ENCODE data around the gene CDK2.

Gene CDK2

GRCh38 chr12:55955344-55955743 lies 11.3 kb upstream of the CDK2 start:
- POLR2A ChIA-PET = interaction anchor here (1.6 kb wide), 1 partner anchor 19 kb away, joined by 7 read pairs; the partner anchor contains the start of gene RAB5B
- TF ChIP-seq HDGF (IDR thresholded peaks at IDR 0.05; ENCODE audit: borderline replicate concordance) (no peak), CTBP1 (IDR thresholded peaks at IDR 0.05; ENCODE audit: borderline replicate concordance) (no peak), BHLHE40 (IDR thresholded peaks at IDR 0.05; ENCODE audit: borderline replicate concordance) (no peak), SP1 (IDR thresholded peaks at IDR 0.05) (no peak), SUZ12 (IDR thresholded peaks at IDR 0.05) (no peak), ZNF384 (IDR thresholded peaks at IDR 0.05) (no peak)
- CTCF ChIA-PET = interaction anchor here (0.7 kb wide), 1 partner anchor 19 kb away, joined by 3 read pairs; no protein-coding TSS in a partner anchor
- no peak for DNase-seq (ENCODE audit: extremely low spot score)

DNA sequence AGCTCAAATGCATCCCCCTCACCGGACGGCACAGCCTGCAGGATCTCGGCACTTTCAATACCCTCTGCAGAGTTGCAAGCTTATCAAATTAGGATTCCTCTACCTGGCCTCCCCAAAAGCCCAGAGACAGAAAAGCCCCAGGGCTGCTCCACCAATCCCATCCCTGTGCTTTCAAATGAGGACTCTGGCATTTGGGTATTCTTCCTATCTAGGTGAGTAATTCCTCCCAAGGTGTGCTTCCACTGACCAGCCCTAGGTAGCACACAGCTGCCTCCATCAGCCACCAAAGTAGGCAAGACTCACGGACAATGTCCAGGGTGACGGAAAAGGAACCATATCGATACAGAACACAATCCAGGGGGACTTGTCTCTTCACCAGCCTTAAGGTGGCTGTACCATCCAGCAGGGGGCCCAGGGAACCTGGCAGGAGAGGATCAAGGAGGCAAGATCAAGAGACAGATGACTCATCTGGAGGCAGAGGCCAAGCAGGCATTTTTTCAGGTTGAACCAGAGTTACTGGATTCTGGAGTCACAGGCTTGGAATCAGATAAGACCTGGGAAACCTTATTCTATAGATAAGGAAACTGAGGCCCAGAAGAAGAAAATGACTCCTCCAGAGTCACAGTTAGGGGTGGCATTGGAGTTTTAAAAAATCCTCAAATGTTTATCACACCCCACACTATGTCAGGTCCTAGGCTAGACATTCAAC lies 10.7 kb upstream of the CDK2 start:
- TF ChIP-seq ELF4 (IDR thresholded peaks at IDR 0.05) (no peak), LEF1 (IDR thresholded peaks at IDR 0.05; ENCODE audit: borderline replicate concordance) (no peak), CTBP1 (IDR thresholded peaks at IDR 0.05; ENCODE audit: borderline replicate concordance) (no peak), SUZ12 (IDR thresholded peaks at IDR 0.05) (no peak), FOXK2 (IDR thresholded peaks at IDR 0.05) (no peak), FOXA1 (IDR thresholded peaks at IDR 0.05) (no peak)
- TF ChIP-seq, protein P1, sequence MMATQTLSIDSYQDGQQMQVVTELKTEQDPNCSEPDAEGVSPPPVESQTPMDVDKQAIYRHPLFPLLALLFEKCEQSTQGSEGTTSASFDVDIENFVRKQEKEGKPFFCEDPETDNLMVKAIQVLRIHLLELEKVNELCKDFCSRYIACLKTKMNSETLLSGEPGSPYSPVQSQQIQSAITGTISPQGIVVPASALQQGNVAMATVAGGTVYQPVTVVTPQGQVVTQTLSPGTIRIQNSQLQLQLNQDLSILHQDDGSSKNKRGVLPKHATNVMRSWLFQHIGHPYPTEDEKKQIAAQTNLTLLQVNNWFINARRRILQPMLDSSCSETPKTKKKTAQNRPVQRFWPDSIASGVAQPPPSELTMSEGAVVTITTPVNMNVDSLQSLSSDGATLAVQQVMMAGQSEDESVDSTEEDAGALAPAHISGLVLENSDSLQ (IDR thresholded peaks at IDR 0.05) = no peak
- ChIA-PET CTCF (interaction anchor here (1.0 kb wide), 1 partner anchor 13 kb away, joined by 3 read pairs; no protein-coding TSS in a partner anchor), POLR2A (interaction anchor here (0.9 to 1.6 kb wide), 2 partner anchors 13 to 18 kb away, joined by 3 to 7 read pairs; partner anchors contain the start of gene RAB5B)
- no peak for DNase-seq (ENCODE audit: extremely low spot score)

- no peak for DNase-seq (ENCODE audit: extremely low spot score)
- TF ChIP-seq FOXA1 (IDR thresholded peaks at IDR 0.05) (no peak), TARDBP (IDR thresholded peaks at IDR 0.05) (no peak), LEF1 (IDR thresholded peaks at IDR 0.05; ENCODE audit: borderline replicate concordance) (no peak), L3MBTL2 (conservative IDR thresholded peaks at IDR 0.05) (no peak), SP1 (IDR thresholded peaks at IDR 0.05) (no peak), BHLHE40 (IDR thresholded peaks at IDR 0.05; ENCODE audit: borderline replicate concordance) (no peak), CTBP1 (IDR thresholded peaks at IDR 0.05; ENCODE audit: borderline replicate concordance) (no peak), SUZ12 (IDR thresholded peaks at IDR 0.05) (no peak), ZNF384 (IDR thresholded peaks at IDR 0.05) (no peak), ARNT (IDR thresholded peaks at IDR 0.05) (no peak), FOXM1 (IDR thresholded peaks at IDR 0.05; ENCODE audit: borderline replicate concordance) (no peak), ELF4 (IDR thresholded peaks at IDR 0.05) (no peak)
- CTCF ChIA-PET = interaction anchor here (1.0 kb wide), 1 partner anchor 11 kb away, joined by 3 read pairs; no protein-coding TSS in a partner anchor
- POLR2A ChIA-PET = interaction anchor here (0.9 kb wide), 1 partner anchor 11 kb away, joined by 3 read pairs; no protein-coding TSS in a partner anchor
Observed at GRCh38 chr12:55957106-55957859, 9.3 kb upstream of the CDK2 start.

DNA sequence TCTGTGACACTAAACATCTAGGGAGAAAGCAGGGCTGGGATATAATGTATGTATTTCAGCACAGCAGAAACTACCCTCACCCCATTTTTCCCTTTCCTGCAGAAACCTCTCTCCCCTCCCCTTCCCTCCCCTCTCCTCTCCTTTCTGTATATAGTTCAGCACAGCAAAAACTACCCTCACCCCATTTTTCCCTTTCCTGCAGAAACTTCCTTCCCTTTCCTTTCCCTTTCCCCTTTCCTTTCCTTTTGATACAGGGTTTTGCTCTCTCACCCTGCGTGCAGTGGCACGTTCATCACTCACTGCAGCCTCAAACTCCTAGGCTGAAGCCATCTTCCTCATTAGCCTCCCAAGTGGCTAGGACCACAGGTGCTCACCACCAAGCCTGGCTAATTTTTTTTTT lies 2.9 kb upstream of the CDK2 start:
- TF ChIP-seq TARDBP (IDR thresholded peaks at IDR 0.05) (no peak), SP1 (IDR thresholded peaks at IDR 0.05) (no peak), CTBP1 (IDR thresholded peaks at IDR 0.05; ENCODE audit: borderline replicate concordance) (no peak), ZNF384 (IDR thresholded peaks at IDR 0.05) (no peak), ELF4 (IDR thresholded peaks at IDR 0.05) (no peak), SUZ12 (IDR thresholded peaks at IDR 0.05) (no peak), LEF1 (IDR thresholded peaks at IDR 0.05; ENCODE audit: borderline replicate concordance) (no peak), HDGF (IDR thresholded peaks at IDR 0.05; ENCODE audit: borderline replicate concordance) (no peak), L3MBTL2 (conservative IDR thresholded peaks at IDR 0.05) (no peak), FOXA1 (IDR thresholded peaks at IDR 0.05) (no peak), FOXK2 (IDR thresholded peaks at IDR 0.05) (no peak)
- CTCF ChIA-PET = no interaction called here
- POLR2A ChIA-PET = no interaction called here
- no peak for DNase-seq (ENCODE audit: extremely low spot score)

DNA sequence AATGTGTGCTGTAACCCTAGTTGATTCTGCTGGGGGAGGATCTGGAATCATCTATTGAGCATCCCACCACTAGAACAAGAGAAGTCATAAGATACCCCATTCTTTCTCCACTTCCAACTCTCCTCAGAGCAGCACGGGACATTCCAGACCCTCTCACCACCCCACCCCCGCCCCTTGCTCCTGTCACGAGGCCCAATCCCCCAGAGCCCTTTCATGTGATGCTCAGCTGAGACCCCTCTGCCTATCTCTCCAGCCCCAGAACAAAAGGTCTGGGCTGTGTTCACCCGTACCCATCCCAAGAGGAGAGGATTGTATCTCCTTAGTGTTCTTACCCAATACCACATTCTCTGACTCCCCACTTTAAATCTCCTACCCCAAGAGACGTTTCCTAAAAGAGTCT lies 1.4 kb upstream of the CDK2 start:
- ChIA-PET POLR2A (interaction anchor here (1.1 kb wide), 1 partner anchor 9 kb away, joined by 3 read pairs; the partner anchor contains the start of gene RAB5B), CTCF (no interaction called here)
- TF ChIP-seq FOXM1 (IDR thresholded peaks at IDR 0.05; ENCODE audit: borderline replicate concordance) (no peak), ARNT (IDR thresholded peaks at IDR 0.05) (no peak), HDGF (IDR thresholded peaks at IDR 0.05; ENCODE audit: borderline replicate concordance) (no peak), CTBP1 (IDR thresholded peaks at IDR 0.05; ENCODE audit: borderline replicate concordance) (no peak), SUZ12 (IDR thresholded peaks at IDR 0.05) (no peak), FOXA1 (IDR thresholded peaks at IDR 0.05) (no peak), ZNF384 (IDR thresholded peaks at IDR 0.05) (no peak), L3MBTL2 (conservative IDR thresholded peaks at IDR 0.05) (no peak), FOXK2 (IDR thresholded peaks at IDR 0.05) (no peak), SP1 (IDR thresholded peaks at IDR 0.05) (no peak), TARDBP (IDR thresholded peaks at IDR 0.05) (no peak), BHLHE40 (IDR thresholded peaks at IDR 0.05; ENCODE audit: borderline replicate concordance) (no peak), LEF1 (IDR thresholded peaks at IDR 0.05; ENCODE audit: borderline replicate concordance) (no peak), NFRKB (IDR thresholded peaks at IDR 0.05) (no peak), ELF4 (IDR thresholded peaks at IDR 0.05) (no peak)
- TF ChIP-seq, protein P1 (IDR thresholded peaks at IDR 0.05) = no peak
- no peak for DNase-seq (ENCODE audit: extremely low spot score)

DNA sequence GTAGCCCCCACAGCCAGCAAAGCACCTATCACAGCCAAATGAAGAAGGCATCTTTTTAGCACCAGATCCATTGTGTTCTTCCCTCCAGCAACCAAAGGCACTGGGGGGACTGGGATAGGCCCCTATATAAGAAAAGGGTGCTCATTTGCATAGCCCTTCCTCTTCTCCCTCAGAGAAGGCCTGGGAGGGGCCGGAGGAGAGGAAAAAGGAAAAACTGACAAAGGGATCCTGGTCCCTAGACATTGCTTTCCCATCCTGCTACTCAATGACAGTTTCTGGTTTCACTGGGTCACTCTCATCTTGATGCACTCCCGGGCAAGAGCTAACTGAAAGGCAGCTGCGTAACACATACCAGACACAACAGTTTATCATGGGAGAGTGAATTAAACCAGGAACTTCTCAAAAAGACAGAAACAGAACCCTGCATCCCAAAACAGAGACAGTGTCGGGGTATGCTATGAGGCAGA lies 656 bp upstream of the CDK2 start, which contains the start of gene PMEL:
Gene PMEL, minus strand, starts transcription at position 102 of the 467 bp plus-strand sequence. Its CDS starts 31 bp downstream, at position 71.
- TF ChIP-seq ZNF384 (IDR thresholded peaks at IDR 0.05) (no peak), FOXM1 (IDR thresholded peaks at IDR 0.05; ENCODE audit: borderline replicate concordance) (no peak), SP1 (IDR thresholded peaks at IDR 0.05) (no peak), SUZ12 (IDR thresholded peaks at IDR 0.05) (no peak), LEF1 (IDR thresholded peaks at IDR 0.05; ENCODE audit: borderline replicate concordance) (no peak), HDGF (IDR thresholded peaks at IDR 0.05; ENCODE audit: borderline replicate concordance) (no peak), ELF4 (IDR thresholded peaks at IDR 0.05) (no peak; the same call in 1 of the 2 replicates), FOXA1 (IDR thresholded peaks at IDR 0.05) (no peak), CTBP1 (IDR thresholded peaks at IDR 0.05; ENCODE audit: borderline replicate concordance) (no peak), NFRKB (IDR thresholded peaks at IDR 0.05) (no peak), L3MBTL2 (conservative IDR thresholded peaks at IDR 0.05) (no peak), FOXK2 (IDR thresholded peaks at IDR 0.05) (no peak), BHLHE40 (IDR thresholded peaks at IDR 0.05; ENCODE audit: borderline replicate concordance) (no peak), ARNT (IDR thresholded peaks at IDR 0.05) (no peak), TARDBP (IDR thresholded peaks at IDR 0.05) (no peak)
- TF ChIP-seq, protein P1 (IDR thresholded peaks at IDR 0.05) = no peak
- POLR2A ChIA-PET = interaction anchor here (0.6 kb wide), 1 partner anchor 26 kb away, joined by 4 read pairs; no protein-coding TSS in a partner anchor
- no peak for DNase-seq (ENCODE audit: extremely low spot score)

More for the DNA sequence above, 656 bp upstream of the CDK2 start, which contains the start of gene PMEL:
- CTCF ChIA-PET = no interaction called here
